ENCODE results near the gene NCOA3. TPM values are rescaled to one million over a fixed set of nuclear protein-coding genes. Genes with fewer than 3 reads are reported as not detected.
"Not testable (repeated sequence)": the region's sequence is repeated elsewhere in the genome, so short reads cannot be mapped to it uniquely, and the experiment has no call there.

NCOA3 gene
- total RNA-seq, 1 experiment from 2014 or later: 60.3 TPM

DNA sequence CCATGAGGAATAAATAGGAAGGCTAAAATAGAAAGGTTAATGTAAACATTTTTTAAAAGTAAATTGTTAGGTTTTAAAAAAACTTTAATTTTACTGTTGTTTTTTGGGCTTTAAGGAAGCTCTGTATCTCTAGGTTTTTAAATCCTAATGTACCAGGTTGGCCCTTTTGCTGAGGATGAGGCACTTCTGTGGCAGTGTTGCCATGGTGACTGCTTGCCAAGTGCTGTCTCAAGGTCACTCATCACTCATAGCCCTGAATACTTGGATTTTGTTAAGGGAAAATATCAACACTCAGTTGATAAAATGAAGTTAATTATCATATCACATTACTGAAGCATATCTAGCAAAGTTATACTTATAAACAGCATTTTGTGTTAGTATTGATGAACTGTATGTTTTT is 50.2 kb downstream of the NCOA3 start:
- intact Hi-C loops (cut with micrococcal nuclease; ENCODE audit: unreplicated experiment): no loop called here
- H3K27me3 Mint-ChIP-seq (ENCODE audit: unreplicated experiment): no peaks in the 10 kb centered on the region
- peaks cover 12% of the 10 kb centered on the region for H3K36me3 Mint-ChIP-seq (ENCODE audit: insufficient read depth, unreplicated experiment)
- no TSS peak for BruUV-seq (replicated peaks)
- H3K4me1 Mint-ChIP-seq (ENCODE audit: low read depth, unreplicated experiment): no peaks in the 10 kb centered on the region
- no peak overlapping the region for H3K4me3 Mint-ChIP-seq (ENCODE audit: low read depth, unreplicated experiment)
- TF ChIP-seq, protein P1, sequence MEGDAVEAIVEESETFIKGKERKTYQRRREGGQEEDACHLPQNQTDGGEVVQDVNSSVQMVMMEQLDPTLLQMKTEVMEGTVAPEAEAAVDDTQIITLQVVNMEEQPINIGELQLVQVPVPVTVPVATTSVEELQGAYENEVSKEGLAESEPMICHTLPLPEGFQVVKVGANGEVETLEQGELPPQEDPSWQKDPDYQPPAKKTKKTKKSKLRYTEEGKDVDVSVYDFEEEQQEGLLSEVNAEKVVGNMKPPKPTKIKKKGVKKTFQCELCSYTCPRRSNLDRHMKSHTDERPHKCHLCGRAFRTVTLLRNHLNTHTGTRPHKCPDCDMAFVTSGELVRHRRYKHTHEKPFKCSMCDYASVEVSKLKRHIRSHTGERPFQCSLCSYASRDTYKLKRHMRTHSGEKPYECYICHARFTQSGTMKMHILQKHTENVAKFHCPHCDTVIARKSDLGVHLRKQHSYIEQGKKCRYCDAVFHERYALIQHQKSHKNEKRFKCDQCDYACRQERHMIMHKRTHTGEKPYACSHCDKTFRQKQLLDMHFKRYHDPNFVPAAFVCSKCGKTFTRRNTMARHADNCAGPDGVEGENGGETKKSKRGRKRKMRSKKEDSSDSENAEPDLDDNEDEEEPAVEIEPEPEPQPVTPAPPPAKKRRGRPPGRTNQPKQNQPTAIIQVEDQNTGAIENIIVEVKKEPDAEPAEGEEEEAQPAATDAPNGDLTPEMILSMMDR (IDR thresholded peaks at IDR 0.05; ENCODE audit: unreplicated experiment): no peak
- H3K27ac Mint-ChIP-seq (ENCODE audit: unreplicated experiment): no peak overlapping the region
- CTCF ChIA-PET: interaction anchor here (0.5 to 1.3 kb wide), 3 partner anchors 12 to 168 kb away, joined by 3 to 4 read pairs (median 3); no protein-coding TSS in a partner anchor
- no peaks in the 10 kb centered on the region for H3K9me3 Mint-ChIP-seq (ENCODE audit: low read depth, unreplicated experiment)
- DNase-seq: no peak

DNA sequence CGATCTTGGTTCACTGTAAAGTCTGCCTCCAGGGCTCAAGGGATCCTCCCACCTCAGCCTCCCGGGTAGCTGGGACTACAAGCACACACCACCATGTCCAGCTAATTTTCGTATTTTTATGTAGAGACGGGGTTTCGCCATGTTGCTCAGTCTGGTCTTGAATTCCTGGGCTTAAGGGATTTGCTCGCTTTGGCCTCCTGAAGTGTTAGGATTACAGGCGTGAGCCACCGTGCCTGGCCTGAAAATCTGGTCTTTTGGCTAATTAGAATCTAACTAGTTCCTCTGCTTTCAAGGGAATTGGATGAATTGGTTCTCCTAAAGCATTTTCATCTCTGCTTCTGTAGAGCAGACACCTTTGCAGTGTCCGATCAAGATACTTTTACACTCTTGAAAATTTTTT is 51.3 kb downstream of the NCOA3 start:
- H3K9me3 Mint-ChIP-seq (ENCODE audit: low read depth, unreplicated experiment): no peaks in the 10 kb centered on the region
- TF ChIP-seq, protein P1 (IDR thresholded peaks at IDR 0.05; ENCODE audit: unreplicated experiment): no peak
- H3K27ac Mint-ChIP-seq (ENCODE audit: unreplicated experiment): no peak overlapping the region
- no TSS peak for BruUV-seq (replicated peaks)
- H3K4me3 Mint-ChIP-seq (ENCODE audit: low read depth, unreplicated experiment): no peak overlapping the region
- DNase-seq: no peak
- H3K36me3 Mint-ChIP-seq (ENCODE audit: insufficient read depth, unreplicated experiment): peaks cover 12% of the 10 kb centered on the region
- H3K27me3 Mint-ChIP-seq (ENCODE audit: unreplicated experiment): no peaks in the 10 kb centered on the region
- no peaks in the 10 kb centered on the region for H3K4me1 Mint-ChIP-seq (ENCODE audit: low read depth, unreplicated experiment)
- CTCF ChIA-PET: interaction anchor here (0.7 to 1.3 kb wide), 3 partner anchors 15 to 682 kb away, joined by 3 read pairs; no protein-coding TSS in a partner anchor
- intact Hi-C loops (cut with micrococcal nuclease; ENCODE audit: unreplicated experiment): no loop called here

DNA sequence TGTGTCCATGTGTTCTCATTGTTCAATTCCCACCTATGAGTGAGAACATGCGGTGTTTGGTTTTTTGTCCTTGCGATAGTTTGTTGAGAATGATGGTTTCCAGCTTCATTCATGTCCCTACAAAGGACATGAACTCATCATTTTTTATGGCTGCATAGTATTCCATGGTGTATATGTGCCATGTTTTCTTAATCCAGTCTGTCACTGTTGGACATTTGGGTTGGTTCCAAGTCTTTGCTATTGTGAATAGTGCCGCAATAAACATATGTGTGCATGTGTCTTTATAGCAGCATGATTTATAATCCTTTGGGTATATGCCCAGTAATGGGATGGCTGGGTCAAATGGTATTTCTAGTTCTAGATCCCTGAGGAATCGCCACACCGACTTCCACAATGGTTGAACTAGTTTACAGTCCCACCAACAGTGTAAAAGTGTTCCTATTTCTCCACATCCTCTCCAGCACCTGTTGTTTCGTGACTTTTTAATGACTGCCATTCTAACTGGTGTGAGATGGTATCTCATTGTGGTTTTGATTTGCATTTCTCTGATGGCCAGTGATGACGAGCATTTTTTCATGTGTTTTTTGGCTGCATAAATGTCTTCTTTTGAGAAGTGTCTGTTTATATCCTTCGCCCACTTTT is 52.0 kb downstream of the NCOA3 start:
- CTCF ChIA-PET: not testable (repeated sequence)

DNA sequence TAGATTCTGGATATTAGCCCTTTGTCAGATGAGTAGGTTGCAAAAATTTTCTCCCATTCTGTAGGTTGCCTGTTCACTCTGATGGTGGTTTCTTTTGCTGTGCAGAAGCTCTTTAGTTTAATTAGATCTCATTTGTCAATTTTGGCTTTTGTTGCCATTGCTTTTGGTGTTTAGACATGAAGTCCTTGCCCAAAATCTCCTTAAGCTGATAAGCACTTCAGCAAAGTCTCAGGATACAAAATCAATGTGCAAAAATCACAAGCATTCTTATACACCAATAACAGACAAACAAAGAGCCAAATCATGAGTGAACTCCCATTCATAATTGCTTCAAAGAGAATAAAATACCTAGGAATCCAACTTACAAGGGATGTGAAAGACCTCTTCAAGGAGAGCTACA is 52.6 kb downstream of the NCOA3 start:
- intact Hi-C loops (cut with micrococcal nuclease; ENCODE audit: unreplicated experiment); H3K27ac Mint-ChIP-seq (ENCODE audit: unreplicated experiment): not testable (repeated sequence)
- peaks cover 11% of the 10 kb centered on the region for H3K4me1 Mint-ChIP-seq (ENCODE audit: low read depth, unreplicated experiment)

More for the DNA sequence above, 52.0 kb downstream of the NCOA3 start:
- H3K27me3 Mint-ChIP-seq (ENCODE audit: unreplicated experiment); BruUV-seq (replicated peaks); DNase-seq; H3K4me3 Mint-ChIP-seq (ENCODE audit: low read depth, unreplicated experiment); H3K9me3 Mint-ChIP-seq (ENCODE audit: low read depth, unreplicated experiment); H3K27ac Mint-ChIP-seq (ENCODE audit: unreplicated experiment); H3K4me1 Mint-ChIP-seq (ENCODE audit: low read depth, unreplicated experiment); intact Hi-C loops (cut with micrococcal nuclease; ENCODE audit: unreplicated experiment): not testable (repeated sequence)
- peaks cover 12% of the 10 kb centered on the region for H3K36me3 Mint-ChIP-seq (ENCODE audit: insufficient read depth, unreplicated experiment)

DNA sequence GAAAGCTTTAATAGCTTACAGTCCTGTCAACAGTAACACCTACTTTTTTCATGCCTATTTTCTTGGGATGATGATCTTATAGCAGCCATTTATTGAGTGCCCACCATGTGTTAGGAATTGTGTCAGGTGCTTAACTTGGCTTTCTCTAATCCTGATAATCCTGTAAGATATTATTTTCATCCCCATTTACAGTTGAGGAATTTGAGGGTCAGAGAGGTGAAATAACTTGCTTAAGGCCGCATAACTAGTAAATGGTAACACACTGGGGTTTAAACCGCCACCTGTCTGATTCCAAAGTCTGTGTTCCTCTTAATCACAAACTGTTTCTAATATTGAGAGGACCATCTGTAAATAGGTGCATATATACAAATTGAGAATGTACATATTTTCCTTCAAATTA is 55.5 kb downstream of the NCOA3 start:
- Mint-ChIP-seq H3K4me1 (ENCODE audit: low read depth, unreplicated experiment) (peaks cover 25% of the 10 kb centered on the region), H3K9me3 (ENCODE audit: low read depth, unreplicated experiment) (no peaks in the 10 kb centered on the region), H3K27me3 (ENCODE audit: unreplicated experiment) (no peaks in the 10 kb centered on the region), H3K27ac (ENCODE audit: unreplicated experiment) (no peak overlapping the region), H3K4me3 (ENCODE audit: low read depth, unreplicated experiment) (no peak overlapping the region), H3K36me3 (ENCODE audit: insufficient read depth, unreplicated experiment) (peaks cover 6% of the 10 kb centered on the region)
- DNase-seq: no peak
- no TSS peak for BruUV-seq (replicated peaks)
- TF ChIP-seq, protein P1 (IDR thresholded peaks at IDR 0.05; ENCODE audit: unreplicated experiment): no peak
- intact Hi-C loops (cut with micrococcal nuclease; ENCODE audit: unreplicated experiment): no loop called here
- CTCF ChIA-PET: no interaction called here

More for the DNA sequence above, 52.6 kb downstream of the NCOA3 start:
- DNase-seq; H3K9me3 Mint-ChIP-seq (ENCODE audit: low read depth, unreplicated experiment); BruUV-seq (replicated peaks); H3K27me3 Mint-ChIP-seq (ENCODE audit: unreplicated experiment); CTCF ChIA-PET; H3K4me3 Mint-ChIP-seq (ENCODE audit: low read depth, unreplicated experiment): not testable (repeated sequence)
- peaks cover 12% of the 10 kb centered on the region for H3K36me3 Mint-ChIP-seq (ENCODE audit: insufficient read depth, unreplicated experiment)
